OCI-LY1 (cell line): ENCODE measurements around the gene SGCD.

Experiments
- H2AFZ ChIP-seq: fragments of 200-600 bp; sonication (generic), shearing (Covaris generic); 2 replicates; pipeline ENCODE4 v1.6.0; 2014; ENCODE audit warnings: antibody characterized with exemption, mild to moderate bottlenecking, low read length
- H3F3A ChIP-seq: fragments of 200-600 bp; sonication (generic), shearing (Covaris generic); 2 replicates; pipeline ENCODE4 v1.6.0; 2014; ENCODE audit warnings: mild to moderate bottlenecking, antibody characterized with exemption, low read length, moderate library complexity; ENCODE audit not compliant: insufficient read depth
- H3K27ac ChIP-seq: fragments of 200-600 bp; sonication (generic); 2 replicates; pipeline ENCODE4 v1.5.1; 2014; ENCODE audit warnings: low read length, mixed run types, mild to moderate bottlenecking, low read depth; ENCODE audit not compliant: poor library complexity, severe bottlenecking
- H3K27me3 ChIP-seq: fragments of 200-600 bp; sonication (generic); 2 replicates; pipeline ENCODE4 v1.6.0; 2014; ENCODE audit warnings: antibody characterized with exemption, mild to moderate bottlenecking, low read length, moderate library complexity; ENCODE audit not compliant: insufficient read depth
- H3K36me3 ChIP-seq: fragments of 200-600 bp; sonication (generic); 2 replicates; pipeline ENCODE4 v1.6.1; 2014; ENCODE audit warnings: mild to moderate bottlenecking, antibody characterized with exemption, low read length, moderate library complexity, mixed read lengths; ENCODE audit not compliant: insufficient read depth
- H3K4me1 ChIP-seq: fragments of 200-600 bp; sonication (generic); 2 replicates; pipeline ENCODE4 v1.5.1; 2014; ENCODE audit warnings: mild to moderate bottlenecking, low read length, moderate library complexity; ENCODE audit not compliant: insufficient read depth, severe bottlenecking
- H3K4me2 ChIP-seq: fragments of 200-600 bp; sonication (generic), shearing (Covaris generic); 2 replicates; pipeline ENCODE4 v1.6.1; 2014; ENCODE audit warnings: low read length
- H3K4me3 ChIP-seq: fragments of 200-600 bp; sonication (generic); 2 replicates; pipeline ENCODE4 v1.5.1; 2014; ENCODE audit warnings: low read length, low read depth, mild to moderate bottlenecking, mixed read lengths; ENCODE audit not compliant: poor library complexity, severe bottlenecking
- H3K79me2 ChIP-seq: fragments of 200-600 bp; shearing (Covaris generic); 2 replicates; pipeline ENCODE4 v1.6.1; 2016; ENCODE audit warnings: mixed run types, low read length, mixed read lengths; ENCODE audit not compliant: insufficient read depth
- H3K9ac ChIP-seq: fragments of 200-600 bp; sonication (generic), shearing (Covaris generic); 2 replicates; pipeline ENCODE4 v1.6.1; 2014; ENCODE audit warnings: mild to moderate bottlenecking, low read length, mixed read lengths
- H3K9me2 ChIP-seq: fragments of 200-600 bp; sonication (generic), shearing (Covaris generic); 2 replicates; pipeline ENCODE4 v1.6.1; 2014; ENCODE audit warnings: low read depth, mild to moderate bottlenecking, low read length, mixed read lengths
- H3K9me3 ChIP-seq: fragments of 200-600 bp; shearing (Covaris generic); 2 replicates; pipeline ENCODE4 v1.6.1; 2014; ENCODE audit warnings: low read length, mixed read lengths
- H4K20me1 ChIP-seq: fragments of 200-600 bp; sonication (generic), shearing (Covaris generic); 2 replicates; pipeline ENCODE4 v1.6.0; 2016; ENCODE audit warnings: mild to moderate bottlenecking, low read length; ENCODE audit not compliant: insufficient read depth
- CTCF ChIP-seq: fragments of 200-600 bp; sonication (generic), shearing (Covaris generic); IDR thresholded peaks from 2 replicates; pipeline ENCODE4 v1.5.1; 2017; ENCODE audit warnings: mild to moderate bottlenecking, antibody characterized with exemption, low read length, moderate library complexity, mixed read lengths
- EZH2 ChIP-seq: fragments of 200-600 bp; sonication (generic), shearing (Covaris generic); IDR thresholded peaks from 2 replicates; pipeline ENCODE4 v1.8.0; 2017; ENCODE audit warnings: borderline replicate concordance, mixed run types, mild to moderate bottlenecking, antibody characterized with exemption, low read length, moderate library complexity, mixed read lengths

Gene SGCD

GRCh38 chr5:156532921-156533320 lies 206.0 kb downstream of the SGCD start:
- H3K4me2 ChIP-seq, result no peak overlapping the region
- no peak overlapping the region for H3K27ac ChIP-seq
- no peak overlapping the region for H3K9ac ChIP-seq

GRCh38 chr5:156534085-156534484 lies 207.1 kb downstream of the SGCD start:
- Histone ChIP-seq H2AFZ (no peak overlapping the region), H3K9me2 (no peaks in the 10 kb centered on the region), H3K79me2 (no peaks in the 10 kb centered on the region), H4K20me1 (no peaks in the 10 kb centered on the region), H3K27ac (no peak overlapping the region), H3K4me1 (no peaks in the 10 kb centered on the region), H3K27me3 (no peaks in the 10 kb centered on the region), H3K4me2 (no peak overlapping the region), H3K9me3 (no peaks in the 10 kb centered on the region), H3K9ac (no peak overlapping the region), H3K4me3 (no peak overlapping the region), H3K36me3 (no peaks in the 10 kb centered on the region), H3F3A (no peaks in the 10 kb centered on the region)
- no peak for TF ChIP-seq EZH2

More at GRCh38 chr5:156532921-156533320, 206.0 kb downstream of the SGCD start:
- no peaks in the 10 kb centered on the region for H3K9me2 ChIP-seq
- no peaks in the 10 kb centered on the region for H4K20me1 ChIP-seq
- no peak overlapping the region for H3K4me3 ChIP-seq
- H2AFZ ChIP-seq, result no peak overlapping the region
- TF ChIP-seq CTCF (no peak), EZH2 (no peak)
- H3K36me3 ChIP-seq, result no peaks in the 10 kb centered on the region
- H3K27me3 ChIP-seq, result no peaks in the 10 kb centered on the region
- H3K79me2 ChIP-seq, result no peaks in the 10 kb centered on the region
- no peaks in the 10 kb centered on the region for H3K9me3 ChIP-seq
- no peaks in the 10 kb centered on the region for H3F3A ChIP-seq
- no peaks in the 10 kb centered on the region for H3K4me1 ChIP-seq

DNA sequence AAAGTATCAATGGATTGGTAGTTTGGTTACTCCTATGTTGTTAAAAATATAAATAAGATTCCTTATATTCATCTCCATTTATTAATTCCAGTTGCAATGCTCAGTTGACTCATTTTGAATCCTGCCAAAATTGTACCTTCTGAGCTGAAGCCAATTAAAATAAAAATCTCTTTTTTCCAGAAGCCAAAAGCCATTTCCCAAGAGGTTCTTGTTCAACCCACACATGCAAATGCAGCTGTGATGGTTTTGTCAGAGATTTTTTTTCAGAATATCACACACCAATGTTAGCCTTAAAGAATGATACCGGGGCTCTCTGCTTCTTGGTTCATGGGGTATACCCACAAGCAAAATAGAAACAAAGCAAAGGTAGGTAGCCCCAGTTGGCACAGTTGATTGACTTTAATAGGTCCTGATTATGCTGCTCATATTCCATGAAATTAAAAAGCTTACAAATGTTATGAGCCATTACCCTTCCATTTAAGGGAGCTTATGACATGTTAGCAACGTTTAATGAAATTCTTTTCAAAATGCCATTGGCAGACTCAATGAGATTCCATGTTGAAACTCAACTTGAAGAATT lies 208.0 kb downstream of the SGCD start:
- Histone ChIP-seq H3K9ac (no peak overlapping the region), H3K9me2 (no peaks in the 10 kb centered on the region), H3K4me2 (no peak overlapping the region), H3K79me2 (no peaks in the 10 kb centered on the region), H3K4me3 (no peak overlapping the region), H4K20me1 (no peaks in the 10 kb centered on the region), H3K27me3 (no peaks in the 10 kb centered on the region), H3K27ac (no peak overlapping the region), H3F3A (no peaks in the 10 kb centered on the region), H3K9me3 (no peaks in the 10 kb centered on the region), H3K36me3 (no peaks in the 10 kb centered on the region), H2AFZ (no peak overlapping the region), H3K4me1 (no peaks in the 10 kb centered on the region)
- TF ChIP-seq CTCF, result no peak
- TF ChIP-seq EZH2, result no peak

GRCh38 chr5:156540491-156540890 lies 213.5 kb downstream of the SGCD start:
- no peak overlapping the region for H3K4me2 ChIP-seq
- H2AFZ ChIP-seq, result no peak overlapping the region
- H3K79me2 ChIP-seq, result no peaks in the 10 kb centered on the region
- H3K4me3 ChIP-seq, result no peak overlapping the region
- no peaks in the 10 kb centered on the region for H3K9me3 ChIP-seq
- H3K4me1 ChIP-seq, result no peaks in the 10 kb centered on the region
- no peak overlapping the region for H3K27ac ChIP-seq
- H3K9ac ChIP-seq, result no peak overlapping the region
- H3F3A ChIP-seq, result no peaks in the 10 kb centered on the region
- H3K9me2 ChIP-seq, result no peaks in the 10 kb centered on the region
- no peaks in the 10 kb centered on the region for H3K36me3 ChIP-seq
- TF ChIP-seq EZH2, result no peak
- no peak for TF ChIP-seq CTCF
- no peaks in the 10 kb centered on the region for H4K20me1 ChIP-seq
- no peaks in the 10 kb centered on the region for H3K27me3 ChIP-seq
